ENCODE results near the gene CCDC186.
A peak's percentile ranks its signal among the peaks of the same experiment; 100 is the strongest.

Gene CCDC186

DNA sequence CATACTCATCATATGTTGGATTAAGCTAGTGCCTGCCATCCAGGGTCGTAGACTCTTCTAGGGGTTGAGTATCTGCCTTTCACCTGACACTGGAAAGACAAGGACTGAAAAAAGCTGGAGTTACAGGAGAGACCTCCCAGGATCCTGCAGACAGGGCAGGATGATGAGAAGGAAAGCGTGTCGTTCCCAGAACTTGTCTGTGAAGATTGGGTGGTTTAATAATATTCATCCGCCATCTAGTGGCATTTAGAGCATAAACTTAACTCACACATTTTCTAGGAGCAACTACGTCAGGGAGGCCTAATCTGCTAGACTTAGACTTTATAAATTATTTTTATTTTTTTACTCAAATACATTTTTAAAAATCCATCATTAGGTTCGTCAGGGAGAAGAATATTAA, 70.7 kb downstream of the CCDC186 start:
- DNase-seq = peak; percentile 51

GRCh38 chr10:114102256-114102655, 71.7 kb downstream of the CCDC186 start:
- DNase-seq = peak; percentile 42

- DNase-seq = peak; percentile 17
Measured at GRCh38 chr10:114100848-114101741, 72.9 kb downstream of the CCDC186 start.

DNA sequence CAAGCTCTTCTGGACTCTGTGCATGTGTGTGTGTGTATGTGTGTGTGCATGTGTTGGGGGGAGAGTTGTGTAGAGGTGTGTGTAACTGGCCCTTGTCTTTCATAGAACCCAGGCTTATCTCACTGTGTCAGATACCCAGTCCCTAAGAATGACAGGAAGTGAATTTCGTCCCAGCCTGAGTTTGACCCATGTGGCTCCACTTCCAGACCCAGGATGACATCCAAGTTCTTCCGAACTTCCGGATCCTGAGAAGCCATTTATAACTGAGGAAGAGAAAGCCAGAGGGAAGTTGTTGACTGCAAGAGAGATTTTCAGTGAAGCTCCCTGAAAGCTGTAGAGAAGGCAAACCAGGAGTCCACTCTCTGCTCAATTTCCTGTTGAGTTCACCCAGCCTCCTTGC, 77.1 kb downstream of the CCDC186 start:
- DNase-seq = peak; percentile 11

DNA sequence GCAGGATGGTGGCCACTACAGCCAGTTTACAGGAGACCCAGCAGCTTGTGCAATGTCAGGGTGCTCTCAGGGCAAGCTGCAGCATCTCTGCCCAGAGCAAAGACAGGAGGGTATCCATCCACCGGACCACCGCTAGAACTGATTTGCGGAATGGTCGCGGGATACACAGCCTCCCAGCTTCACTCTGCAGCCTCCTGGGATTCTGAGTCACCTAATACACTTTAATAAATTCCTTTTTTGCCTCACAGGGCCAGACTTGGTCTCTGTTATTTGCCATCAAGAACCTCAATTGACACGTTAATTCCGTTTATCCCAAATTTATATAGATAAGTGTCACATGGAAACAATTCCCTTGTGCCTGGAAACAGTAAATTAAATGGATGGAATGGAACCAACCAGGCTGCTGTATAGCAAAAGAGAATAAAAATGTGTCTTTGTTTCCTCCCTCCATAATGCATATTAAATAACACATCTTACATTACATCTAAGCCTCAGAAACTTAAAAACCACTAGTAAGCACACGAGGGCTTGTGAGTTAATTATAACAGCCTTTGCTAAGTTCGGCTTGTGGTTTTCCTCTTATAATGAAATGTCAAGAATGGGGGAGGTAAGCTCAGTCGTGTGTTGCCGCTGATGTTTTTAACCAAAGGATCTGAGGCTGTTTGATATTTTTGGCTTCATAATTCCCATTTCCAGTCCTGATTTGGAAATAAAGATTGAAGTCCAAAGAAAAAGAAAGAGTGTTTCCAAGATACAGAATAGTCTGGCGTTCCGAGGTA, 78.3 kb downstream of the CCDC186 start:
- DNase-seq = no peak

- DNase-seq = no peak
Measured at GRCh38 chr10:114094795-114095194, 79.2 kb downstream of the CCDC186 start.

DNA sequence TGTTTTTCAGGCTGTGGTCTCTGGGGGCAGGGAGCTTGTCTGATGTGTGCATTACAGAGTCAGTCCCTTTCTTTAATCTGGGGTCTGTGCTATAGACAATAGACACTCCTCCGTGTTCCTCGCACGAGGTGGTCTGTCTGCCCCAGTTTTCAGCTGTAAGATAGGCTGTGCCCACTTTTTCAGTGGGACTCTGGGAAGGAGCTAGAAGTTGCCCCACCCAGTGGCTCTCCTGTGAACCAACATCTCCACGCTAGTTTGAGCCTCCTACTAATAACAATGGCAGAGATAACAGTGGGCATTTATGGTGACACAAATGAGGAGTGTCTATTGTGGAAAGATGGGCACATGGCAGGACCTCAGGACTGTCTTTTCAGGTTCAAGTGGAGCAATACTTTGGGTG, 86.3 kb downstream of the CCDC186 start:
- DNase-seq = no peak

- no peak for DNase-seq
Measured at GRCh38 chr10:114087255-114087654, 86.7 kb downstream of the CCDC186 start.

GRCh38 chr10:114084215-114084614, 89.8 kb downstream of the CCDC186 start:
- DNase-seq = no peak

DNA sequence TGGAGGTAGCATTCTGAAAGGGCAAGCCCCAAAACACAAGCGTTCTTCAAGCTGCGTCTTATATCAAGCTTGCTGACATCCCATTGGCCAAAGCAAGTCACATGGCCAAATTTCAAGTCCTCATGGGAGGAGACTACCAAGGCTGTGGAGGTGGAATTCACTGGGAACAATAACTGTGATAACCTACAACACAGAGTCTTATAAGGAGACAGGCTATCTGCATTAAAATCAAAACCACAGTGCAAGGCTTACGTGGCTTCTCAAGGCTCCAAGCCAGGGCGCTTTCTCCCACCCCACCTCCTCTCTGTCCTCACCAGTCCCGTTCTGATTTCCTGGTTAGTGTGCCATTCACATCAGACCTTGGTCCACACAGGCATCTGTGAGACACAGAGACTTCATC, 91.0 kb downstream of the CCDC186 start:
- no peak for DNase-seq

GRCh38 chr10:114081911-114082583, 92.0 kb downstream of the CCDC186 start:
- no peak for DNase-seq

DNA sequence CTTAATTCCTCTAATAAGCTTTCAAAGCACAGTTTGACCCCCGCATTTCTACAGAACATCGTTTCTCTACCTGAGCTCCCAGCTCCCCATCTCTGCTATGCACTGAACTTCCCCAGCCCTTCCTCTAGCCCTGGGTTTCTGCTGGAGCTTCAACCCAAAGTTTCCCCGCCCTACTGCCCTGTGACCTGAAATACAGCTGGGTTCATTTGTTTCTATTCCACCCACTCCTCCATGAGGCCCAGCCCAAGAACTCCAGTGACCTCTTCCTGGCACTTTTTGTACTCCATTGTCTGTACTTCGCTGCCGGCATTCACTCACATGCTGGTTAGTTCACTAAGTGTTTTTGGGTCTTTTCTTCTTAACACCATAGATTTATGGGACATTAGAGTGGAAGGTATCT, 94.6 kb downstream of the CCDC186 start:
- DNase-seq = peak; percentile 33

GRCh38 chr10:114078346-114078745, 95.7 kb downstream of the CCDC186 start:
- no peak for DNase-seq

DNA sequence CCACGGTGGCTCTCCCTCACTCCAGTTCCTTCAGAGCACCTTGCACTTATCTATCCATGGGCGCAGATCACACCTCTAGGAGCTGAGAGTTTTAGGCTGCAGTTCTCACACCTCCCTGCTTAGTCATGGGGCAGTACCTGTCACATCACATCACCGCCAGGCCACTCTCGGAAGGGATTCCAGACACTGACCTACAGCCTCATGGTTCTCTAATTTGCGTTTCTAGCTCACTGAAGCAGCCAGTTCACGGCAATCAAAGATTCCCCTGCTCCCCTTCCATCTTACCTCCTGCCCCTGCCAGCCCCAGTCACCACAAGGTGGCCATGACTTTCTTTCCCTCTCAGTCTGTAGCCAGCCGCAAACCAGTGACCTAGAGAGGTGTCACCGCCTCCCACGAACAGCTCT, 96.2 kb downstream of the CCDC186 start:
- DNase-seq = no peak

- DNase-seq = peak; percentile 87
Measured at GRCh38 chr10:114077347-114077746, 96.7 kb downstream of the CCDC186 start.

DNA sequence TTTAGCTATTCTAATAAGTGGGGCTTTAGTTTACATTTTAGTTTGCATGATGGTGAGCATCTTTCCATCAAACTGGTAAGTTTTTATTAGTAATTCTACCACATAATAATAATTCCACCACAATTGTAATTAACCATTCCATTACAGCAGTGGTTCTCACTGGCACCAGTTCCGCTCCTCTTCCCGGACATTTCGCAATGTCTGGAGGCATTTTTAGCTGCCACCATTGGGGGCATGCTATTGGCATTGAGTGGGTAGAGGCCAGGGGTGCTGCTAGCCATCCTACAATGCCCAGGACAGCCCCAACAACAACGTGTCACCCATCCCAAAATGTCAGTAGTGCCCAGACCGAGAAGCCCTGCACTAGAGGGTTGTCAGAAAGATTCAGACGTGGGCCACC, 98.9 kb downstream of the CCDC186 start:
- DNase-seq = no peak

DNA sequence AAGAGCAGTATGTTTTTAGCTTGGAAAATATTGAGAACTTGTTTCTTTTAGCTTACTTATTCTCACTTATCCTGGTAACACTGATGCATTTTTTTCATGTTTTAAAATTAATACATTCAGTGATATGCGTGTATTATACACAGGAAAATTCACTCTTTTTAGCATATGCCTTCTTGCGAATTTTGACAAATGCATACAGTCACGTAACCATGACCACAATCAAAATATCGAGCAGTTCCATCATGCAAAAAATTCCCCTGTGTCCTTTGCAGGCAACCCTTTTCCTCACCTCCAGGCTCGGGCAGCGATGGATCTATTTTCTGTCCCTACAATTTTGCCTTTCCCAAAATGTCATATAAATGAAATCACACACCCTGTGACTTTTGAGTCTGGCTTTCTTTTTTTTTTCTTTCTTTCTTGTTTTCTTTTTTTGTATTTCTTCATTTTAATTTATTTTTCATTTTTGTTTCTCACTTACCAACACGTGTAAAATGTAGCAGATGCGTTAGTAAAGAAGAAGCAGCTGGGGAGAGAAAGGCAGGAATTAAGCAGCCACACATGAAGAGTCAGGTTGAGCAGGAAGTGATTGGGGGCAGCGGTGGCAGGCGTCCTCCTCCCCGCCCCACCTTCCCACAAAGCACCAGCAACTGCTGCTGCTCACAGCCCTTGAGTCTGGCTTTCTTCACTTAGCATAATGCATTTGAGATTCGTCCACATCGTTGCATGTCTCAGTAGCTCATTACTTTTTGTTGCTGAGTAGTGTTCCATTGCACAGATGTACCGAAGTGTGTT, 100.4 kb downstream of the CCDC186 start:
- DNase-seq = no peak

DNA sequence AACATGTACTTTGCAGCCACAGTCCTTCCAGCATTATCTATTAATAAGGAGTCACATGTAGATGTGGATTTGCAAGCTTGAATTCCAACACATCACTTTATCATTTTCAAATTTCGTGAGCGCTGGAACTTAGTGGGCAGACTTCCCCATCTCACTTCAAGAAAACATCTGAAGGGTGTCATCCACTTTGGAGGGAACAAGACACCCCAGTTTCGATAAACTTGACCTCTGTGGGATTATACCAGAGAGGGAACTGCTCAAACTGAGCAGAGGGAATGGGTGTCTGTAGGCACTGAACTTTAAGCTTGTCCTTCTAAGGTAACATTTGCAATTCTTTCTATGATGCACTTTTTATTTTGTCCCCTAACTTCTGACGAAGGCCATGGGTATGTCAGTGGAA, 102.8 kb downstream of the CCDC186 start:
- DNase-seq = peak; percentile 66
